Liver (tissue), 8 donors: ENCODE data around the gene SMIM45.

Source experiments
- DNase-seq: peaks from one replicate; pipeline ENCODE4 v3.0.0-alpha.2; 2017; ENCODE audit warnings: low spot score
- H3K27ac ChIP-seq, 2 donors: one replicate each; pipeline ENCODE4 v1.7.0; 2013; ENCODE audit warnings: inconsistent platforms in 2 of 2, low read length in 2 of 2, control low read depth in 1 of 2, low read depth in 1 of 2, mild to moderate bottlenecking in 1 of 2
- H3K27me3 ChIP-seq, 4 donors: one replicate each; pipeline versions ENCODE4 v1.6.1 to v1.7.0; 2013; ENCODE audit warnings: low read length in 3 of 4, inconsistent platforms in 1 of 4, mild to moderate bottlenecking in 1 of 4, moderate library complexity in 1 of 4; ENCODE audit not compliant: control insufficient read depth in 4 of 4, insufficient read depth in 4 of 4
- H3K36me3 ChIP-seq, 4 donors: one replicate each; pipeline versions ENCODE4 v1.6.1 to v1.7.0; 2013; ENCODE audit warnings: low read length in 3 of 4, mild to moderate bottlenecking in 3 of 4, low read depth in 1 of 4, moderate library complexity in 1 of 4; ENCODE audit not compliant: control insufficient read depth in 4 of 4, insufficient read depth in 3 of 4
- H3K4me1 ChIP-seq, 4 donors: one replicate each; pipeline versions ENCODE4 v1.6.1 to v1.7.0; 2013; ENCODE audit warnings: low read length in 3 of 4, mild to moderate bottlenecking in 3 of 4, moderate library complexity in 1 of 4; ENCODE audit not compliant: control insufficient read depth in 4 of 4, insufficient read depth in 4 of 4
- H3K4me3 ChIP-seq, 3 donors: one replicate each; pipeline versions ENCODE4 v1.6.1 to v1.7.0; 2013; ENCODE audit warnings: low read length in 3 of 3, control low read depth in 1 of 3, low read depth in 1 of 3, mild to moderate bottlenecking in 1 of 3
- H3K9ac ChIP-seq, 2 donors: one replicate each; pipeline ENCODE4 v1.7.0; 2013; ENCODE audit warnings: low read length in 2 of 2, mild to moderate bottlenecking in 2 of 2, moderate library complexity in 2 of 2, control low read depth in 1 of 2, low read depth in 1 of 2
- H3K9me3 ChIP-seq, 4 donors: one replicate each; pipeline versions ENCODE4 v1.6.1 to v1.7.0; 2013; ENCODE audit warnings: low read length in 3 of 4; ENCODE audit not compliant: control insufficient read depth in 4 of 4
- EGR1 ChIP-seq, 2 donors: IDR thresholded peaks; 2 replicates each; pipeline ENCODE4 v1.6.1; 2016 to 2018; ENCODE audit warnings: antibody characterized with exemption in 2 of 2, low read depth in 2 of 2
- FOXA2 ChIP-seq: IDR thresholded peaks from 2 replicates; pipeline ENCODE4 v1.6.1; 2016; ENCODE audit warnings: antibody characterized with exemption
- GABPA ChIP-seq, 2 donors: IDR thresholded peaks in 1 of 2; conservative IDR thresholded peaks in 1 of 2; 2 replicates each; pipeline ENCODE4 v1.6.1; 2016; ENCODE audit warnings: antibody characterized with exemption in 2 of 2, mild to moderate bottlenecking in 1 of 2, moderate library complexity in 1 of 2
- HNF4A ChIP-seq, 2 donors: conservative IDR thresholded peaks; 2 replicates each; pipeline ENCODE4 v1.6.1; 2016; ENCODE audit warnings: antibody characterized with exemption in 2 of 2, mild to moderate bottlenecking in 2 of 2
- HNF4G ChIP-seq: IDR thresholded peaks from 2 replicates; pipeline ENCODE4 v1.6.1; 2016; ENCODE audit warnings: antibody characterized with exemption
- JUND ChIP-seq, 2 donors: IDR thresholded peaks; 2 replicates each; pipeline ENCODE4 v1.6.1; 2016; ENCODE audit warnings: antibody characterized with exemption in 2 of 2
- RAD21 ChIP-seq, 2 donors: IDR thresholded peaks; 2 replicates each; pipeline ENCODE4 v1.6.1; 2016; ENCODE audit warnings: antibody characterized with exemption in 2 of 2, mild to moderate bottlenecking in 2 of 2
- RXRA ChIP-seq, 2 donors: IDR thresholded peaks; 2 replicates each; pipeline ENCODE4 v1.6.1; 2017 to 2018; ENCODE audit warnings: antibody characterized with exemption in 2 of 2, mild to moderate bottlenecking in 1 of 2
- SP1 ChIP-seq: IDR thresholded peaks from 2 replicates; pipeline ENCODE4 v1.6.1; 2018; ENCODE audit warnings: antibody characterized with exemption, mild to moderate bottlenecking
- TAF1 ChIP-seq: conservative IDR thresholded peaks from 2 replicates; pipeline ENCODE4 v1.6.1; 2016; ENCODE audit warnings: antibody characterized with exemption, mild to moderate bottlenecking
- YY1 ChIP-seq: IDR thresholded peaks from 2 replicates; pipeline ENCODE4 v1.6.1; 2016; ENCODE audit warnings: antibody characterized with exemption, mild to moderate bottlenecking
- WGBS: extraction: QIAGEN DNeasy Blood & Tissue Kit; methylation state at CpG from one replicate; pipeline ENCODE4 v1.1.7; 2013; 5-methylcytosine and 5-hydroxymethylcytosine counted together
- TF ChIP-seq, protein P1 (sequence below): fragments of 150-350 bp; IDR thresholded peaks from 2 replicates; pipeline ENCODE4 v1.5.1; 2017; ENCODE audit warnings: improper control_type of control experiment, low read depth, low read length; ENCODE audit not compliant: missing input control
- TF ChIP-seq, protein P2 (sequence below): IDR thresholded peaks from 2 replicates; pipeline ENCODE4 v1.6.1; 2016; ENCODE audit warnings: antibody characterized with exemption, mild to moderate bottlenecking
- TF ChIP-seq, protein P3 (sequence below): IDR thresholded peaks from 2 replicates; pipeline ENCODE4 v1.6.1; 2016; ENCODE audit warnings: antibody characterized with exemption
- TF ChIP-seq, protein P4 (sequence below): IDR thresholded peaks from 2 replicates; pipeline ENCODE4 v1.6.1; 2016; ENCODE audit warnings: antibody characterized with exemption
- donor health status: healthy.
- donor health status: healthy.
- donor health status: healthy.
- donor health status: healthy.
- donor health status: healthy.

SMIM45 gene

DNA sequence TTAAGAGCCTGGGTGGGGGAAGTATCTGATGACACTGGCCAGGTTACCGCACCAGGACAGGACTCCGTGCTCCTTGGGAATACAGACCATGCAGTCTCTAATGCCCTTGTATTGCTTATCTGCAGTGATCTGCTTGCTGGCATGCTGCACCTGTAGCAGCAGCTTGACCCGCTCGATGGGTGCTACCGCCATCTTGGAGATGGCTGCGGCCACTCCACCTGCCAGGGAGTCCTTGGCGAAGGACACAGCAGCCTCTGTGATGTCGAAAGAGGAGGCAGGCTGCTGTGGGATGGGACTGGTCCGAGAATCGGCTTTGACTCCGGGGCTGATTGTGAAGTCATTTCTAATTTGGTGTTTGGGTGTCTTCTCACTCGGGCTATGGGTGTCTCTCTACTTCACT lies 49.8 kb downstream of the SMIM45 start:
- 96% methylated on average over 12 of the region's 12 CpGs for WGBS
- Histone ChIP-seq H3K4me1 (peaks cover 3 to 9% (median 7%) of the 10 kb centered on the region in 4 donors), H3K9me3 (no peaks in the 10 kb centered on the region), H3K9ac (no peak overlapping the region), H3K27me3 (no peaks in the 10 kb centered on the region), H3K36me3 (peaks cover 0 to 1% (median 0%) of the 10 kb centered on the region in 4 donors), H3K27ac (no peak overlapping the region), H3K4me3 (no peak overlapping the region)
- TF ChIP-seq RXRA (IDR thresholded peaks at IDR 0.05) (no peak), HNF4A (conservative IDR thresholded peaks at IDR 0.05) (no peak), SP1 (no peak), RAD21 (IDR thresholded peaks at IDR 0.05) (no peak), JUND (IDR thresholded peaks at IDR 0.05) (no peak)
- TF ChIP-seq, protein P1, sequence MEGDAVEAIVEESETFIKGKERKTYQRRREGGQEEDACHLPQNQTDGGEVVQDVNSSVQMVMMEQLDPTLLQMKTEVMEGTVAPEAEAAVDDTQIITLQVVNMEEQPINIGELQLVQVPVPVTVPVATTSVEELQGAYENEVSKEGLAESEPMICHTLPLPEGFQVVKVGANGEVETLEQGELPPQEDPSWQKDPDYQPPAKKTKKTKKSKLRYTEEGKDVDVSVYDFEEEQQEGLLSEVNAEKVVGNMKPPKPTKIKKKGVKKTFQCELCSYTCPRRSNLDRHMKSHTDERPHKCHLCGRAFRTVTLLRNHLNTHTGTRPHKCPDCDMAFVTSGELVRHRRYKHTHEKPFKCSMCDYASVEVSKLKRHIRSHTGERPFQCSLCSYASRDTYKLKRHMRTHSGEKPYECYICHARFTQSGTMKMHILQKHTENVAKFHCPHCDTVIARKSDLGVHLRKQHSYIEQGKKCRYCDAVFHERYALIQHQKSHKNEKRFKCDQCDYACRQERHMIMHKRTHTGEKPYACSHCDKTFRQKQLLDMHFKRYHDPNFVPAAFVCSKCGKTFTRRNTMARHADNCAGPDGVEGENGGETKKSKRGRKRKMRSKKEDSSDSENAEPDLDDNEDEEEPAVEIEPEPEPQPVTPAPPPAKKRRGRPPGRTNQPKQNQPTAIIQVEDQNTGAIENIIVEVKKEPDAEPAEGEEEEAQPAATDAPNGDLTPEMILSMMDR, result no peak
- TF ChIP-seq, protein P2, sequence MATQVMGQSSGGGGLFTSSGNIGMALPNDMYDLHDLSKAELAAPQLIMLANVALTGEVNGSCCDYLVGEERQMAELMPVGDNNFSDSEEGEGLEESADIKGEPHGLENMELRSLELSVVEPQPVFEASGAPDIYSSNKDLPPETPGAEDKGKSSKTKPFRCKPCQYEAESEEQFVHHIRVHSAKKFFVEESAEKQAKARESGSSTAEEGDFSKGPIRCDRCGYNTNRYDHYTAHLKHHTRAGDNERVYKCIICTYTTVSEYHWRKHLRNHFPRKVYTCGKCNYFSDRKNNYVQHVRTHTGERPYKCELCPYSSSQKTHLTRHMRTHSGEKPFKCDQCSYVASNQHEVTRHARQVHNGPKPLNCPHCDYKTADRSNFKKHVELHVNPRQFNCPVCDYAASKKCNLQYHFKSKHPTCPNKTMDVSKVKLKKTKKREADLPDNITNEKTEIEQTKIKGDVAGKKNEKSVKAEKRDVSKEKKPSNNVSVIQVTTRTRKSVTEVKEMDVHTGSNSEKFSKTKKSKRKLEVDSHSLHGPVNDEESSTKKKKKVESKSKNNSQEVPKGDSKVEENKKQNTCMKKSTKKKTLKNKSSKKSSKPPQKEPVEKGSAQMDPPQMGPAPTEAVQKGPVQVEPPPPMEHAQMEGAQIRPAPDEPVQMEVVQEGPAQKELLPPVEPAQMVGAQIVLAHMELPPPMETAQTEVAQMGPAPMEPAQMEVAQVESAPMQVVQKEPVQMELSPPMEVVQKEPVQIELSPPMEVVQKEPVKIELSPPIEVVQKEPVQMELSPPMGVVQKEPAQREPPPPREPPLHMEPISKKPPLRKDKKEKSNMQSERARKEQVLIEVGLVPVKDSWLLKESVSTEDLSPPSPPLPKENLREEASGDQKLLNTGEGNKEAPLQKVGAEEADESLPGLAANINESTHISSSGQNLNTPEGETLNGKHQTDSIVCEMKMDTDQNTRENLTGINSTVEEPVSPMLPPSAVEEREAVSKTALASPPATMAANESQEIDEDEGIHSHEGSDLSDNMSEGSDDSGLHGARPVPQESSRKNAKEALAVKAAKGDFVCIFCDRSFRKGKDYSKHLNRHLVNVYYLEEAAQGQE, result no peak
- TF ChIP-seq, protein P3, sequence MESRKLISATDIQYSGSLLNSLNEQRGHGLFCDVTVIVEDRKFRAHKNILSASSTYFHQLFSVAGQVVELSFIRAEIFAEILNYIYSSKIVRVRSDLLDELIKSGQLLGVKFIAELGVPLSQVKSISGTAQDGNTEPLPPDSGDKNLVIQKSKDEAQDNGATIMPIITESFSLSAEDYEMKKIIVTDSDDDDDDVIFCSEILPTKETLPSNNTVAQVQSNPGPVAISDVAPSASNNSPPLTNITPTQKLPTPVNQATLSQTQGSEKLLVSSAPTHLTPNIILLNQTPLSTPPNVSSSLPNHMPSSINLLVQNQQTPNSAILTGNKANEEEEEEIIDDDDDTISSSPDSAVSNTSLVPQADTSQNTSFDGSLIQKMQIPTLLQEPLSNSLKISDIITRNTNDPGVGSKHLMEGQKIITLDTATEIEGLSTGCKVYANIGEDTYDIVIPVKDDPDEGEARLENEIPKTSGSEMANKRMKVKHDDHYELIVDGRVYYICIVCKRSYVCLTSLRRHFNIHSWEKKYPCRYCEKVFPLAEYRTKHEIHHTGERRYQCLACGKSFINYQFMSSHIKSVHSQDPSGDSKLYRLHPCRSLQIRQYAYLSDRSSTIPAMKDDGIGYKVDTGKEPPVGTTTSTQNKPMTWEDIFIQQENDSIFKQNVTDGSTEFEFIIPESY, result no peak
- no peak for DNase-seq

DNA sequence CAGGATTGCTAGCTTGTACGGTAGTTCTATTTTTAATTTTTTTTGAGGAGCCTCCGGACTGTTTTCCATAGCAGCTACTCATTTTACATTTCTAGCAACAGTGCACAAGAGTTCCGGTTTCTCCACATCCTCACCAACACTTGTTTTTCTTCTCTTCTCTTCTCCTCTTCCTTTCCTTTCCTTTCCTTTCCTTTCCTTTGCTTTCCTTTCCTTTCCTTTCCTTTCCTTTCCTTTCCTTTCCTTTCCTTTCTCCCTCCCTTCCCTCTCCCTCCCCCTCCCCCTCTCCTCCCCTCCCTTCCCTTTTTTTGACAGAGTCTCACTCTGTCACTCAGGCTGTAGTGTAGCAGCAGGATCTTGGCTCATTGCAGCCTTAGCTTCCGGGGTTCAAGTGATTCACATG lies 56.0 kb downstream of the SMIM45 start:
- Histone ChIP-seq H3K27ac (no peak overlapping the region), H3K4me1 (no peaks in the 10 kb centered on the region), H3K27me3 (no peaks in the 10 kb centered on the region), H3K36me3 (no peaks in the 10 kb centered on the region), H3K9ac (no peak overlapping the region), H3K9me3 (peaks cover 0 to 14% (median 2%) of the 10 kb centered on the region in 4 donors), H3K4me3 (no peak overlapping the region)
- DNase-seq, result no peak
- 73% methylated on average over 4 of the region's 4 CpGs for WGBS
- no peak for TF ChIP-seq RAD21 (IDR thresholded peaks at IDR 0.05)
- TF ChIP-seq YY1, result no peak
- TF ChIP-seq, protein P3, result no peak
- TF ChIP-seq, protein P2, result no peak
- no peak for TF ChIP-seq GABPA (IDR thresholded peaks at IDR 0.05 in 1 of 2, conservative IDR thresholded peaks at IDR 0.05 in 1 of 2)
- TF ChIP-seq FOXA2, result no peak
- no peak for TF ChIP-seq SP1
- TF ChIP-seq EGR1 (IDR thresholded peaks at IDR 0.05; ENCODE audit: low read depth in 2 of 2), result no peak
- TF ChIP-seq JUND (IDR thresholded peaks at IDR 0.05), result no peak
- TF ChIP-seq HNF4G, result no peak
- TF ChIP-seq TAF1, result no peak
- TF ChIP-seq, protein P4, sequence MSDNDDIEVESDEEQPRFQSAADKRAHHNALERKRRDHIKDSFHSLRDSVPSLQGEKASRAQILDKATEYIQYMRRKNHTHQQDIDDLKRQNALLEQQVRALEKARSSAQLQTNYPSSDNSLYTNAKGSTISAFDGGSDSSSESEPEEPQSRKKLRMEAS, result no peak
- TF ChIP-seq, protein P1, result no peak
